ENCODE results near the gene ACER1.

GRCh38 chr19:6292006-6292405 is 41.4 kb downstream of the ACER1 start:
- no peak for TF ChIP-seq CTCF (IDR thresholded peaks at IDR 0.05)
- TF ChIP-seq POLR2AphosphoS5 (IDR thresholded peaks at IDR 0.05; ENCODE audit: low read depth, low read length): no peak
- no peak for TF ChIP-seq RAD21 (IDR thresholded peaks at IDR 0.05; ENCODE audit: low read length)
- no peak for TF ChIP-seq YY1 (IDR thresholded peaks at IDR 0.05; ENCODE audit: low read depth)
- no peak for TF ChIP-seq GATA2 (CRISPR knock-in tag; IDR thresholded peaks at IDR 0.05)
- no peak for TF ChIP-seq NRF1 (IDR thresholded peaks at IDR 0.05; ENCODE audit: low read depth, low read length)

Measured in SK-N-SH (cell line).